Measurements from ENCODE around the gene CD40LG. TPM values are rescaled to one million over a fixed set of nuclear protein-coding genes. Genes with fewer than 3 reads are reported as not detected.

CD40LG gene
- total RNA-seq = not detected in 2 replicates

GRCh38 chrX:136647677-136648360, at the start of gene CD40LG:
TSS of gene CD40LG (plus strand) at chrX:136648158. CDS start at chrX:136648249, 91 bp downstream.

Other genes starting within 250 kb of the CD40LG start
- gene BRS3, start 160.2 kb upstream of the CD40LG start, total RNA-seq = not detected in 2 replicates
- gene HTATSF1, start 150.6 kb upstream of the CD40LG start, total RNA-seq = 22.2 and 28.2 TPM in 2 replicates
- not detected in 2 replicates for gene VGLL1, start 115.9 kb upstream of the CD40LG start, total RNA-seq
- 11.6 and 12.1 TPM in 2 replicates for gene ARHGEF6, start 132.8 kb downstream of the CD40LG start, total RNA-seq
- 94.0 and 121 TPM in 2 replicates for gene RBMX, start 232.6 kb downstream of the CD40LG start, total RNA-seq

All from smooth muscle cell of bladder (primary cell).